ENCODE measurements around the gene NFIA.

DNA sequence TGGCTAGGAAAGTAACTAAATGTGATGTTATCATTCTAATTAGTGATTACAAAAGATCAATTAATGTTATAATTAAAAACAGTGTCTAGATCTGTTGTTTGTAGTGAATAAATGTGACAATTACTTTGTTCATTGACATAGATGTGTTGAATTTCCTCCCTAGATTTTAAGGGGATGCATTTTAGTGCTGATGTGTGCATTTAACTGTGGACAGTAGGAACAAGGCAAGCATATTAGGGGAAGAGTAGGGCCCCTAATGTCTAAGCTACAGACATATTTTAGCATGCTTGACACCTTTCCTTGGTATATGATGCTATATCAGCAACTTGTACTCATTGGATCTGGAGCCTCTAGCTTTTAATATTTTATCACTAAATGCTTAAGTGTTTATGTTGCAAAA, 48.9 kb downstream of the NFIA start:
- TF ChIP-seq POLR2A (IDR thresholded peaks at IDR 0.05; ENCODE audit: low read depth, low read length) (no peak), TAF1 (IDR thresholded peaks at IDR 0.05; ENCODE audit: borderline replicate concordance, low read depth, low read length) (no peak), POLR2AphosphoS5 (IDR thresholded peaks at IDR 0.05; ENCODE audit: low read depth, low read length) (no peak)

Data from GM12892 (cell line).